Suprapubic skin (tissue), 4 donors: Measurements from ENCODE around the gene KDM4F.

Source experiments
- CTCF ChIP-seq, 2 donors: fragments of 200-600 bp in 1 of 2; fragments of 450-650 bp in 1 of 2; sonication (generic) in 1 of 2; IDR thresholded peaks; one replicate each; pipeline ENCODE4 v1.5.1; 2016 to 2019; ENCODE audit warnings: antibody characterized with exemption in 2 of 2, mild to moderate bottlenecking in 1 of 2, moderate library complexity in 1 of 2
- EP300 ChIP-seq: sonication (generic); formaldehyde crosslinking; IDR thresholded peaks from one replicate; pipeline ENCODE4 v1.6.1; 2017; ENCODE audit warnings: antibody characterized with exemption
- POLR2A ChIP-seq, 2 donors: fragments of 450-650 bp; IDR thresholded peaks; one replicate each; pipeline ENCODE4 v1.6.1; 2017; ENCODE audit warnings: antibody characterized with exemption in 2 of 2, mild to moderate bottlenecking in 2 of 2, moderate library complexity in 2 of 2
- POLR2AphosphoS5 ChIP-seq, 3 donors: sonication (generic); formaldehyde crosslinking; IDR thresholded peaks; one replicate each; pipeline ENCODE4 v1.6.1; 2017; ENCODE audit warnings: antibody characterized with exemption in 3 of 3

GRCh38 chr11:95066716-95067038 lies 17.5 kb downstream of the KDM4F start, which contains the start of gene SRSF8:
- TF ChIP-seq CTCF (IDR thresholded peaks at IDR 0.05) (no peak), POLR2A (IDR thresholded peaks at IDR 0.05) (no peak), POLR2AphosphoS5 (IDR thresholded peaks at IDR 0.05) (no peak), EP300 (no peak)
